Endothelial cell of umbilical vein (primary cell): ENCODE results near the gene ZNF597. TPM values are rescaled to one million over a fixed set of nuclear protein-coding genes. Genes with fewer than 3 reads are reported as not detected.

Experiments used
- BruUV-seq: library from RNA; stranded (reverse); fragments of 400-500 nt; replicated peaks from 2 replicates; lab custom pipeline; 2021; lab: Mats Ljungman, UMichigan
- CTCF ChIA-PET: fragments of 300-600, 350-600 bp; sonication (Branson Sonifier 250); formaldehyde crosslinking; loops from one replicate; lab custom pipeline; 2021; ENCODE audit warnings: antibody characterized with exemption, inconsistent platforms; lab: Charles Lee
- POLR2A ChIA-PET: fragments of 300-600, 350-600 bp; sonication (Branson Sonifier 250); formaldehyde crosslinking; loops from one replicate; lab custom pipeline; 2021; ENCODE audit warnings: antibody characterized with exemption, inconsistent platforms; lab: Charles Lee
- DNase-seq: peaks from one replicate; pipeline ENCODE4 v3.0.0-alpha.2; 2011; ENCODE audit warnings: low read depth, low spot score
- FAIRE-seq: peaks from 2 replicates; lab custom pipeline; 2011; peaks lifted over from hg19 to GRCh38; lab: Jason Lieb, UNC
- H2AFZ ChIP-seq: 2 replicates; pipeline ENCODE4 v1.6.0; 2012; ENCODE audit warnings: low read depth, low read length, control low read depth, inconsistent platforms
- H3K27ac ChIP-seq: 2 replicates; pipeline ENCODE4 v1.5.1; 2011; ENCODE audit warnings: low read depth, mild to moderate bottlenecking, control low read depth, low read length, moderate library complexity; ENCODE audit not compliant: insufficient read depth
- H3K27me3 ChIP-seq, 2 experiments: 2 replicates each; pipeline versions ENCODE4 v1.6.0 to v1.6.1; 2011; ENCODE audit warnings: low read length in 2 of 2, mixed read lengths in 1 of 2; ENCODE audit not compliant: control insufficient read depth in 2 of 2, insufficient read depth in 2 of 2
- H3K36me3 ChIP-seq, 2 experiments: 2 replicates in 1 of 2; 3 replicates in 1 of 2; pipeline ENCODE4 v1.5.1; 2011; ENCODE audit warnings: low read length in 2 of 2, mild to moderate bottlenecking in 1 of 2, moderate library complexity in 1 of 2; ENCODE audit not compliant: control insufficient read depth in 2 of 2, insufficient read depth in 2 of 2; ENCODE audit errors: extremely low read depth in 1 of 2
- H3K4me1 ChIP-seq: 3 replicates; pipeline ENCODE4 v1.5.1; 2011; ENCODE audit warnings: mild to moderate bottlenecking, low read length; ENCODE audit not compliant: control insufficient read depth, insufficient read depth; ENCODE audit errors: extremely low read depth
- H3K4me2 ChIP-seq: 2 replicates; pipeline ENCODE4 v1.6.1; 2011; ENCODE audit warnings: low read length, control low read depth, mixed read lengths; ENCODE audit not compliant: insufficient read depth
- H3K4me3 ChIP-seq, 3 experiments: fragments of 200-600 bp in 1 of 3; sonication (generic), shearing (Covaris generic) in 1 of 3; replicated peaks in 1 of 3; 2 replicates each; pipeline ENCODE4 v1.5.1; 2011 to 2016; ENCODE audit warnings: control low read depth in 3 of 3, low read length in 3 of 3, mild to moderate bottlenecking in 2 of 3, inconsistent platforms in 1 of 3, low read depth in 1 of 3, moderate library complexity in 1 of 3; ENCODE audit not compliant: insufficient read depth in 1 of 3
- H3K79me2 ChIP-seq: 2 replicates; pipeline ENCODE4 v1.6.0; 2012; ENCODE audit warnings: low read length, inconsistent platforms; ENCODE audit not compliant: control insufficient read depth, insufficient read depth
- H3K9ac ChIP-seq: replicated peaks from 2 replicates; pipeline ENCODE3; 2011; ENCODE audit warnings: low read length, control low read depth; ENCODE audit not compliant: insufficient read depth; ENCODE audit errors: extremely low read depth
- H3K9me1 ChIP-seq: replicated peaks from 3 replicates; pipeline ENCODE4 v1.6.0; 2011; ENCODE audit warnings: mild to moderate bottlenecking, low read length; ENCODE audit not compliant: control insufficient read depth, insufficient read depth; ENCODE audit errors: extremely low read depth
- H3K9me3 ChIP-seq: replicated peaks from 2 replicates; pipeline ENCODE4 v1.5.1; 2012; ENCODE audit warnings: low read length, inconsistent platforms; ENCODE audit not compliant: control insufficient read depth, insufficient read depth
- H4K20me1 ChIP-seq: replicated peaks from 2 replicates; pipeline ENCODE3; 2011; ENCODE audit warnings: mild to moderate bottlenecking, low read length; ENCODE audit not compliant: control insufficient read depth, insufficient read depth; ENCODE audit errors: extremely low read depth
- CTCF ChIP-seq, 2 donors: IDR thresholded peaks; 1 replicate in 1 of 2; 2 replicates in 1 of 2; pipeline ENCODE4 v1.5.1; 2011; ENCODE audit warnings: low read length in 2 of 2, mild to moderate bottlenecking in 2 of 2, moderate library complexity in 2 of 2, control low read depth in 1 of 2, inconsistent platforms in 1 of 2, low read depth in 1 of 2; ENCODE audit not compliant: insufficient read depth in 1 of 2; ENCODE audit errors: extremely low read depth in 1 of 2
- EZH2 ChIP-seq: IDR thresholded peaks from 2 replicates; pipeline ENCODE4 v1.6.1; 2012; ENCODE audit warnings: borderline replicate concordance, low read depth, mild to moderate bottlenecking, moderate library complexity, low read length, inconsistent platforms; ENCODE audit not compliant: severe bottlenecking
- FOS ChIP-seq: IDR thresholded peaks from 2 replicates; pipeline ENCODE4 v1.6.1; 2011; ENCODE audit warnings: mild to moderate bottlenecking, low read length, moderate library complexity, borderline replicate concordance; ENCODE audit not compliant: insufficient read depth
- GATA2 ChIP-seq: IDR thresholded peaks from 2 replicates; pipeline ENCODE4 v1.7.0; 2011; ENCODE audit warnings: low read depth, mild to moderate bottlenecking, moderate library complexity, mixed read lengths, low read length; ENCODE audit not compliant: insufficient read length, insufficient read depth
- JUN ChIP-seq: IDR thresholded peaks from 2 replicates; pipeline ENCODE4 v1.6.1; 2011; ENCODE audit warnings: borderline replicate concordance, low read depth; ENCODE audit not compliant: insufficient read length, insufficient read depth
- MAX ChIP-seq: IDR thresholded peaks from 2 replicates; pipeline ENCODE4 v1.6.1; 2011; ENCODE audit not compliant: insufficient read depth, insufficient read length
- MYC ChIP-seq: IDR thresholded peaks from one replicate; pipeline ENCODE4 v1.6.1; 2011; ENCODE audit warnings: mild to moderate bottlenecking, low read depth, low read length
- POLR2A ChIP-seq: IDR thresholded peaks from 2 replicates; pipeline ENCODE4 v1.6.1; 2012; ENCODE audit warnings: low read depth, mild to moderate bottlenecking, control low read depth, low read length
- POLR2AphosphoS5 ChIP-seq: IDR thresholded peaks from 2 replicates; pipeline ENCODE4 v1.6.1; 2012; ENCODE audit warnings: low read depth, mild to moderate bottlenecking, control low read depth, low read length, moderate library complexity; ENCODE audit not compliant: insufficient read depth
- dilution Hi-C: fragments of 300-500 bp; cut with MboI; formaldehyde crosslinking; loops from one replicate; pipeline ENCODE4 v1.15.0; 2019; ENCODE audit warnings: low sequenced_read_pairs; ENCODE audit not compliant: extremely low pct_ligation_motif_present
- intact Hi-C: fragments of 100-400 bp; cut with micrococcal nuclease; formaldehyde crosslinking; loops from one replicate; pipeline ENCODE4 v1.10.0; 2022
- polyA plus RNA-seq, 4 experiments: library from polyadenylated mRNA; depleted of rRNA in 3 of 4; stranded (reverse) in 3 of 4; unstranded in 1 of 4; fragments of >200 nt; gene quantifications; 2 replicates each; pipeline versions ENCODE4 v1.2.1 to v1.2.3, GENCODE V29; 2011 to 2012; ENCODE audit warnings: missing spikeins in 1 of 4
- total RNA-seq: library from RNA; stranded (reverse); gene quantifications from 2 replicates; pipeline ENCODE4 v1.2.3, GENCODE V29; 2021

Gene ZNF597
- total and polyA plus RNA-seq, 2 donors (not counting 3 experiments of a cell fraction or from before 2014, with no cell fraction given): 0.75 to 1.4 TPM

DNA sequence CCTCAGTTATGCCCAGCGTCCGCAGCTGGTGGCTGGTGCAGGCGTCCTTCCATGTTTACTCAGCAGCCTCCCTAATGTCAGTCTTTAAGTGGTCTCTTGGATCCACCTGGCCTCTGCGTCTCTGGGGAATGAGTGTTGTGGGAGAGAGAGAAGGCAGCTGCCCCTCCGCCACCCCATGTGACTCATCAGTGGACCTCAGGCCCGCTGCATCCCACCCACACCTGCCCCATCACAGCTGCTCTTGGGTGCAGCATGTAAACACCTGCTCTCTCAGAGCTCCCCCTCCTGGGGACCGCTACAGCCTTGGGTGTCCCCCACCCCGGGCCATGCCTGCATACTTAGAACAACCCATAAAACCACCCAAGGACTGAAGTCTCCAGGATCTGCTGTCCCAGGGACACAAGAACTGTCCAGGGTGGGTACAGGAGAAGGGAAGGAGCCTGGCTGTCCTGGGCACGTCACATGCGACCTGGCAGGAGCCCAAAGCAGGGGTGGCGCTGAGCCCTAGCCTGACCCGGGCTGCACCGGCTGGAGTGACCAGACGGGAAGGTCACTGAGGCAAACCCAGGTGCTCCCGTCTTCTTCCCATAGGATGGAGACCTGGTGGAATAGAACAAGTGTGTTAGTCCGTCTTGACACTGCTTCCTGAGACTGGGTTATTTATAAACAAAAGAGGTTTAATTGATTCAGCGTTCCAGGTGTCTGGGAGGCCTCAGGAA is 47.8 kb upstream of the ZNF597 start:
- FAIRE-seq (no peak), DNase-seq (peak; percentile 10)
- Histone ChIP-seq H3K4me3 (no peak overlapping the region), H3K9me1 (no peaks in the 10 kb centered on the region), H2AFZ (no peak overlapping the region), H4K20me1 (no peaks in the 10 kb centered on the region), H3K27ac (no peak overlapping the region), H3K9me3 (no peaks in the 10 kb centered on the region), H3K9ac (no peak overlapping the region), H3K4me2 (no peak overlapping the region), H3K36me3 (peaks cover 0 to 6% of the 10 kb centered on the region in 2 experiments), H3K79me2 (no peaks in the 10 kb centered on the region), H3K4me1 (no peaks in the 10 kb centered on the region), H3K27me3 (no peaks in the 10 kb centered on the region)
- intact Hi-C loops (no loop called here), dilution Hi-C loops (no loop called here)
- BruUV-seq: no TSS peak
- TF ChIP-seq MYC (no peak), MAX (no peak), JUN (no peak), CTCF (IDR thresholded peaks at IDR 0.05; ENCODE audit: extremely low read depth in 1 of 2, insufficient read depth in 1 of 2, low read depth in 1 of 2, low read length in 2 of 2) (no peak), POLR2AphosphoS5 (no peak), GATA2 (no peak), FOS (no peak), POLR2A (no peak), EZH2 (no peak)
- CTCF ChIA-PET: no interaction called here
- POLR2A ChIA-PET: interaction anchor here (0.6 kb wide), 1 partner anchor 215 kb away, joined by 5 read pairs; no protein-coding TSS in a partner anchor
